Spleen (tissue), 7 donors: ENCODE measurements around the gene TBC1D21.

Experiments used
- CTCF ChIP-seq, 11 experiments: fragments of 200-600 bp in 7 of 11; fragments of 450-650 bp in 4 of 11; sonication (generic) in 4 of 11; IDR thresholded peaks in 8 of 11; conservative IDR thresholded peaks in 3 of 11; 1 replicate in 7 of 11; 2 replicates in 4 of 11; pipeline versions ENCODE4 v1.4.0 to v1.8.0; 2016 to 2021; ENCODE audit warnings: antibody characterized with exemption in 11 of 11, inconsistent platforms in 4 of 11, mild to moderate bottlenecking in 1 of 11
- POLR2A ChIP-seq, 3 donors: fragments of 450-650 bp; IDR thresholded peaks; one replicate each; pipeline ENCODE4 v1.5.1; 2017; ENCODE audit warnings: antibody characterized with exemption in 3 of 3, mild to moderate bottlenecking in 1 of 3
- donor health status: DM: no; HTN: no; CAD: no; lungs with moderate emphysema.
- donor health status: DM: no; HTN: no; CAD: no.
- donor health status: DM: no; HTN: no; CAD: no.

- TF ChIP-seq POLR2A (IDR thresholded peaks at IDR 0.05), result no peak
- no peak for TF ChIP-seq CTCF (IDR thresholded peaks at IDR 0.05 in 8 of 11, conservative IDR thresholded peaks at IDR 0.05 in 3 of 11)
Measured at GRCh38 chr15:73865379-73865778, 8.0 kb upstream of the TBC1D21 start.
